ENCODE results near the gene DMD. TPM values are rescaled to one million over a fixed set of nuclear protein-coding genes. Genes with fewer than 3 reads are reported as not detected.
A peak's percentile ranks its signal among the peaks of the same experiment; 100 is the strongest.
"Not testable (repeated sequence)": the region's sequence is repeated elsewhere in the genome, so short reads cannot be mapped to it uniquely, and the experiment has no call there.

Gene DMD
- total RNA-seq, 1 donor from 2014 or later = 194 TPM

DNA sequence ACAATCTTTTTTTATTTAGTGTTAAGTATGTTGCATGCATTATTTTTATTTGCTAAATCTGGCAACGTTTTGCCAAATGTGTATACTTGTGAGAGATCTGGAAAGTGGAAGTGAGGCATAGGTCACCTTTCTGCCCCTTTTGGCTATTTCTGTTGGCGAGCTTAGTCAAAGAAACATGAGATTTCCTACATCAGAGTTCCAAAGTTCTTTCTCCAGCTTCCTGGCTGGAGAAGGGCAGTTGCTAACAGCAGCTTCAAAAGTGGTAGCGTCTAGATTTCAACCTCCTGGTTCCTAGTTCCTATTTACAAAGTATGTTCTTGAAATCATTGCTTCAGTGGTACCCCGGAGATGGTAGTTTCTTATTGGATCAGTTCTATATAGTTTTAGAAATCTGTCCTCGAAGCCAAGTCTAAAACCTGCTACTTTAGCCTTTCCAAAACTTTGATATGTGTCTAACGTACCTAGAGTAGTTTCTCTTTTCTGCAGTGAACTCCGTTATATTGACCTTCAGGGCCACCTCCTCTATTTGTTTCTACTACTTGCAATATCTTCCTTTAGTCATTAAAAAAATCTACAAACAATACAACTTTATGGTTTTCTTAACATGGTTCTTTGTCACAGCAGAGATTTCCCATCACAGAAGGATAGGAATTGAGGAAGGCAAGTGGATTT, 1683.8 kb downstream of the DMD start:
- DNase-seq (ENCODE audit: low spot score) = no peak

DNA sequence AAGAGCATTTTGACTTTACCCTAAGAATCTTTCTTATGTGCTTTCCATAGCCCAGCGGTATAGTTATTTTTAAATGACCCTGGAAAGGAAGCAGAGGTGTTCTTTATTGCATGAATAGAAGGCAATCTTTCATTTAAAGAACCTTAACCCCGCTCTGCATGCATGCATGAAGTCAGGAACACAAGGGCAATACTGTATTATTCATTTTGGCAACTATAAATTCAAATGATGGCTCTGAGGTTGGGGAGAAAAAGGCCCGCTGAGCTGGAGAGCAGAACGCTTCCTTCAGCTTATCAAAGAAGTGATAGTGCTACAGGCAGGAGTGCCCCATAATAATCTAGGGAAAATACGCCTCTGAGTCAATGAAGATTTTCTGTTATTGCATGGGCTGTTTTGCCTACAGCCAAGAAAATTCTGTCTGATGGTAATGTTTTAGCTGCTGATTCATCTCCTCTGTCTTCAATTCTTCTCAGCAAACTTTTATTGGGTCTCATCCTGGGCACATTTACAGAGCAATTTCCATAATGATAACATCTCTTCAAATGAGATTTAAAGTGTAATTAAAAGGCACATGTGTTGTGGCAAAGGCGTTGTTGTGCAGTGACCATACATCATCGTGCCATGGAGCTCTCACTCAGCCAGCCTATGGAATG, 1687.3 kb downstream of the DMD start:
- DNase-seq (ENCODE audit: low spot score) = peak; percentile 51

DNA sequence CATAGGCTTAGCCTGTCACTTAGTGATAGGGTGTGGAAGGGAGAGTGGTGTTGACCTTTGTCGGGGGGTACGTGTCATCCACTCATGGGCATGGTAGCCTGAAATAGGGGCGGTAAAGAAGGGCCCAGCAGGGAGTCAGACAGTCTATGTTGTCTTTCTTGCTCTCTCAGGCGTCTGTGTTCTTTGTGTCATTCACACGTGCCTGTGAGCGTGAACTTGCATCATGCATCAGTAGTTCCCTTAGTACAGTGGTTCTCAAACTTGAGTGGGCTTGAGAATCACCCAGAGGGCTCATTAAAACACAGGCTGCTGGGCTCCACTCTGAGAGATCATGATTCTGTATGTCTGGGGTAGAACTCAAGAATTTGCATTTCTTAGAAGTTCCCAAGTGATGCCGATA, 1688.6 kb downstream of the DMD start:
- DNase-seq (ENCODE audit: low spot score) = no peak

DNA sequence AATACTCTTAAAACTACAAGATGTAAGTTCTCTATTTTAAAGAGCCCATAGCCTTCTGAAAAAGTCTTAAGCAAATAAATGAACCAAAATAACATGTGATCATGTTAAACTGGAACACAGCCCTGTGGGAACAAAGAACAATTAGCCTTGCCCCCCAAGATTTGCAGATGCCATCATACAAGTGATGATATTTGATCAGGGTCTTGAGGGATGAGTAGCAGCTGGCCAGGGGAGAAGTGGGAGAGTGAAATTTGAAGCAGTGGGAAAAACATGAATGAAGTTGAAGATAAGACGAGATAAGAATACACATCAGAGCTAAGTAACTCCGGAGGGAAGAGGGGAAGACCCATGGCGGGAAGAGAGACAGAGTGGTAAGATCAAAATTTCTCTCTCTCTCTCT, 1689.4 kb downstream of the DMD start:
- no peak for DNase-seq (ENCODE audit: low spot score)

DNA sequence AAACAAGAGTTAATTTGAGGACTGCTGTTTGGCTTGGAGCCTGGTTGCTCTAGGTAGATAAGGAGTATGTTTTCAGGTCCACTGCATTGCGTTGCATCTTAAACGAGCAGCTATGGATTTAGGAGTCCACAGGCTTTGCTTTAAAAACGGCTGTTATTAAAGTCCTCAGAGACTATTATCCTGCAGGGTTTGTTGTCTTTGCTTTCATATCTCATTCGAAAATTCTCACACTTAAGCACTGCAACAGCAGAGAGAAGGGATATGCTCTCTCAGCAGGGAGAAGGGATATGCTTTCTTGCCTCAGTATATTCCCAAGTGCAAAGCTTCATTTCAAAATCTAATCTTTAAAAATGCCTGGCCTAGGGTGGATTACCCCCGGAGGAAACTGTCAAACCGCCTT, 1694.8 kb downstream of the DMD start:
- DNase-seq (ENCODE audit: low spot score) = peak; percentile 61

DNA sequence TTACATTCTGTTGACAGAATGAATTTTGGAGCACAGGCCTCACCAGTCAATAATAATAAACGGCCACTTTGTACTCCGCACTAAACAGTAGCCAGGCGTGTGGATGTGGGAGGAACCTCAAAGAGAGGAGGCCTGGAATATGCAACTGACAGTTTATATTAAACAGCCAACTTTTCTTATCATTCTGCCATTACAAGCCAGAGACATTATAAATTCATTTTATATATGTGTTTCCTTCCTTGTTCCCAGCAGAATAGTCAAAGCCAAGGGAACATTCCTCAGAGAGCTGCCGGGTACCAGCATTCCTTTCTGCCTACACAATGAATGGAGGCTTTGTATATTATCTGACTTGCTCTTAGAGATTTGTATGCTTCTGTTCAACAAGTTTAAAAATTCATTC, 1703.0 kb downstream of the DMD start:
- peak; percentile 85 for DNase-seq (ENCODE audit: low spot score)

DNA sequence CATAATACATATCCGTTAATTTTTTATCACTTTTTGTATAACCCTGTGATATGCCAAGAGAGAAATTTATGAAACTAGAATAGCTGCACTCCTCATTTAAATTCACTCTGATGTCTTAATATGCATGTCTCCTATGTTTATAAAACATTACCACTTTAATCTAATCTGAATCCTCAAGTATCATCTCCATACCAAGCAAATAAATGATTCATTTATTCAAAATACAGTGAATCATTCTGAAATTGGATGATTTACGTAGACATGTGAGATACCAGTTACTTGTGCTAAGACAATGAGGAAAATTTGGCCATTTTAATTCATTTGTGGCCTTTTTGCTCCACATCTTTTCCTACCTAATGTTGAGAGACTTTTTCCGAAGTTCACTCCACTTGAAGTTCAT, 1704.4 kb downstream of the DMD start:
- no peak for DNase-seq (ENCODE audit: low spot score)

DNA sequence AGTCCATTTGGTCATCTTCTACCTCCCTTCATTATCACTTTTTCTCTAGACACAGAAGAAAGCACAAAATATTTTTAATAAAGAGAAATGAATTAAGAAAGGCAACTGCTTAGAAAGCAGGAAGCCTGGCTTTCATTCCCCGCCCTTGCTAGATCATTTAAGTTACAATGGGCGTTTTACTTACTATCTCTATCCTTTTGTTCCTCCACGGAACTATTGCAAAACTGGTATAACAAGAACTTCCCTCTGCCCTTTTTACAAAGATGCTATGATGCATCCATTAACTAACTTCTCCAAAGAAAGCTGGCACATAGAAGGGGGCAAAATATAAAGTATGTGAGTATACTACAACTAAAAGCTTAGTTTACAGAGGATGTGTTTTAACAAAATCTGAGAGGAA, 1705.0 kb downstream of the DMD start:
- DNase-seq (ENCODE audit: low spot score) = no peak

DNA sequence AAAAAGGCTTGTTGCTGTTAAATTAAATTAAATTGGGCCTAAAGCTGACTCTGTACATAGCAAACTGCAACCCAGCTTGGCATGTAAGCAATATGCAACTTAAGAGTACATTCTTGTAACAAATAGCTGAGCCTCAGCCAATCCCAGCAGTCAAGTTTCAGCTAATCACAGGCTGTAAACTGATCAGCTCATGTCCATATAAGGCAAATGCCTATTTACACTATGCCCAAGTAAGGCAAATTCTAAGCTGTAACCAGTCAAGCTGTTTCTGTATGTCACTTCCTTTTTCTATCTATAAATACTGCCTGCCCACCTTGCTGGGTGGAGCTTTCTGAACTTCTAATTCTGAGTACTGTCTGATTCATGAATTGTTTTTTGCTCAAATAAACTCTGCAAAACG, 1710.4 kb downstream of the DMD start:
- no peak for DNase-seq (ENCODE audit: low spot score)

DNA sequence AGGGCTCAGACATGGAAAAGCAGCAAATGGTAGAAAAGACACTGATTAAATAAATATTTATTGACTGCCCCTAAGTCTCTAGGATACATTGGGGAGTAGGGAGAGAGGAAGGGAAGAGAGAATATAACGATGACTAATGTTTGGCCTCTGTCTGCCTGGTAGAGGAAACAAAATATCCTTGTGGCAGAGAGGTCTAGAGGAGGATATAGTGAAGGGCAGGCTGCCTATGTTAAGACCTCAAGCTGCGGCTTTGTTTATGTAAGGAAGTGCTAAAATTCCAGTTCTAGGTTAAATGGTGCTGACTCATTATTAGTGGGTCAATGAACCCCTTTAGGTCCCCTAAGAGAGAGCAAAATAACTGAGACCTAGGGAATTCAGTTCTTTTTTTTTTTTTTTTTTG, 1712.2 kb downstream of the DMD start:
- no peak for DNase-seq (ENCODE audit: low spot score)

DNA sequence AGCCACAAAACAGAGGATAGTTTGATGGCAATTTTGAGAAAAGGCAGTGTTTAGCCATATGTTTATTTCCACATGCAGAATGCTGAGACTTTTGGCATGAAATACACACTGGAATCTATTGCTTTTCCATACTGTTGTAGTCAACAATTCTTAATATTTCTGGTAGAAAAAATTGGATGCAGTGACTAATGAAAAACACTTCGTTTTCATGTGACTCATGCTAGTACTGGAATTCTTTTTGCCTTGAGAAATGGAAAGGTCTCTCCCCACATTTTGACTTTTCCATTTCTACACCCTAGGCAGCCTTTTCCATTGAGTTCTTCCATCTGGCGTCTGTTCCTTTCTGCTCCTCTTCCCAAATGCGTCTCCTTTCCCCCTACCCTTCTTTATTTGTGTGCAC, 1714.3 kb downstream of the DMD start:
- no peak for DNase-seq (ENCODE audit: low spot score)

DNA sequence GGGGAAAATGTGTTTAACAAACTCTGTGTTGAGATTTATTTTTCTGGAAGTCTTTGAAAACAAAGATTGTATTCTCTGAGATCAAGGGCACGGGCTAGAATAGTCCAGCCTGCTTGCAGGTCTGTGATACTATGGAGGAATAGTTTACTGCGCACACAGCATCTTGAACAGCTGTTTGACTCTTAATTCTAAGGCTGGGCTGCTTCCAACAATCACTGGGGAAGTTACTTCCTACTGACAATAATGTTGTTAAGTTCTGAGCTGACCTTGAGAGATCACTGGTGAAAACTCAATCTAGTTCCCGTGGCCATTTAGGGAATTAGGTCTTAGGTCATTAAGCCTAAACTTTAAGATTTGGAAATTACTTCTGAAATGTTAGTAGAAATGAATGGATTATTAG, 1723.4 kb downstream of the DMD start:
- DNase-seq (ENCODE audit: low spot score) = no peak

DNA sequence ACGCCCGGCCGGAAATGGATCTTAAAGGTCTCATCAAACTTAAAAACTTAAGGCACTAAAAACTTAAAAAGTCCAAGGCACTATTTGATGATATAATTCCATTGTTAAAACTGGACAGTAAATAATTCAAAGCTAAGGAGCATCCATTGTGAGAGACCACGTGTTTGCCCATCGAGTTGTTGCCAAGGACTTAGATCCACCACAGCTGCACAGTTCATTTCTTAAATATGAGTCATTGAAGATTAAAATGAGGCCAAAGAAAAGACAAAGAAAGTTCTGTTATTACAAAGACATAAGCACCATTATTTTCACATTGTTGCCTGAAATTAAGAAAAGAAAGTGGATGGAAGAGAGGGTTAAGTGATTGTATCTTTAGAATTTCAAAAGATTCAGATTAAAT, 1728.0 kb downstream of the DMD start:
- DNase-seq (ENCODE audit: low spot score) = no peak

DNA sequence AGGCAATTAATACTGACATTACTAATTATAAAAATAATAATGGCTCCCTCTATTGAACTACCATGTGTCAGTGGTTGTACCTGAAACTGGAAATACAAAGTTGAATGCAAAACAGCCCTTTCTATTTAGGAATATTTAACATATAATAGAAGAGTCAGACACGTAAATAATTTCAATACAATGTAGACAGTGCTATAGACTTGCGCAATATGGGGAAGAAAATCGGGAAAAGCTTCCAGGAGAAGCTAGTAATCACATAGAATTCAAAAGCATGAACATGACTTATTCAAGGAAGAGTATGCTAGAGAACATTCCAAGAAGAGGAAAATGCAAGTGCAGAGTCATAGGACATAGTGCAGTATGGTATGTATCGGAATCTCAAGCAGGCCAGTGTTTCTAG, 1730.7 kb downstream of the DMD start:
- no peak for DNase-seq (ENCODE audit: low spot score)

DNA sequence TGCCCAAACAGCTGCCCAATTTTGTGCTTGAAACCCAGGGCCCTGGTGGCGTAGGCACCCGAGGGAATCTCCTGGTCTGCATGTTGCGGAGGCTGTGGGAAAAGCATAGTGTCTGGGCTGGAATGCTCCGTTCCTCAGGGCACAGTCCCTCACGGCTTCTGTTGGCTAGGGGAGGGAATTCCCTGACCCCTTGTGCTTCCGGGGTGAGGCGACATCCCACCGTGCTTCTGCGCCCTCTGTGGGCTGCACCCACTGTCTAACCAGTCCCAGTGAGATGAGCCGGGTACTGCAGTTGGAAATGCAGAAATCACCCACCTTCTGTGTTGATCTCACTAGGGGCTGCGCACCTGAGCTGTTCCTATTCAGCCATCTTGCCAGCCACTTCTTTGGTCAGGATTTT, 1740.1 kb downstream of the DMD start:
- DNase-seq (ENCODE audit: low spot score) = no peak

DNA sequence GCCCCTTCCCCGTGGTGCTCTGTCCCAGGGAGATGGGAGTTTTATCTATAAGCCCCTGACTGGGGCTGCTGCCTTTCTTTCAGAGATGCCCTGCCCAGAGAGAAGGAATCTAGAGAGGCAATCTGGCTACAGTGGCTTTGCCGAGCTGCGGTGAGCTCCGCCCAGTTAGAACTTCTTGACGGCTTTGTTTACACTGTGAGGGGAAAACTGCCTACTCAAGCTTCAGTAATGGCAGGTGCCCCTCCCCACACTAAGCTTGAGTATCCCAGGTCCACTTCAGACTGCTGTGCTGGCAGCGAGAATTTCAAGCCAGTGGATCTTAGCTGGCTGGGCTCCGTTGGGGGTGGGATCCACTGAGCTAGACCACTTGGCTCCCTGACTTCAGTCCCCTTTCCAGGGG, 1740.6 kb downstream of the DMD start:
- not testable (repeated sequence) for DNase-seq (ENCODE audit: low spot score)

DNA sequence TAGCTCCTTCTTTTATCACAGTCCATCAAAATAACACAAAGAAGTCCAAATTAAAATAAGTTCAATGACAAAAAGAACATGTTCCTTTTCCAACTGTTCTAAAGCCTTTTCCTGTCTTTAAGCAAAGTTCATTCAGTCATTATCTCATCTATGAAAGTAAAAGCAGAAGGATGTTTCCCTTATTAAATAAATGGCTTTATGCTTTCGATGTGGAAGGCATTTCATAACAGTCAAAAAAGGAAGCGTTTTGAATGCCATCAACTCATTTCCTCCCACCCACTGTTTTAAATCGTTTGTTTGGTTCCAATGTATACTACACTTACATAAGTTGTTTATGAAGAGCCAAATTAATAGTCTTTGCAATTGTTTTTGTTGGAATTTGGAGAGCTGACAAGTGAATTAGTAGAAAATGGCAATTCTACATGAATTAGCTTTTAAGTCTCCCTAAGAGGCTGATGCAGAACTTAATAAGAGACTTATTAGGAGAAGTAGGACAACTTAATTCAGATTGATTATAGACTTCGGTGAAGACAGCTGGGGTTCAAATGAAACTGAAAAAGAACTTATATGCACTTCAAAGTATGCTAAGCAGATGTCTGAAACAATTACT, 1746.9 kb downstream of the DMD start:
- DNase-seq (ENCODE audit: low spot score) = no peak

DNA sequence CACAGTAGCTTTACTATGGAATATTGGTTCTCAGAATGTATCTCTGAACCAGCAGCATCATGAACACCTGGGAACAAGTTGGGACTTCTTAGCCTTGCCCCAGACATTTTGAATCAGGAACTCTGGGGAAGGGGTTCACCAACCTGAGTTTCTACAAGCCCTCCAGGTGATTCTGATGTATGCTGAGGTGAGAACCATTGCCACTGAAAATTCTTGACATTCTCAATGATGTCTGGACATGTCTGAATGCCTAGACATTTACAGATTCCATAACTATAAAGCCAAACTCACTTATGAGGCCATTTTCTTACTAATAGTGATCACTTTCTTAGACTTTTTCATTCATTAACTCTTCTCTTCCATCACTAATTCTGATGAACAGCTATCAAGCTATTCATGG, 1750.1 kb downstream of the DMD start:
- no peak for DNase-seq (ENCODE audit: low spot score)

DNA sequence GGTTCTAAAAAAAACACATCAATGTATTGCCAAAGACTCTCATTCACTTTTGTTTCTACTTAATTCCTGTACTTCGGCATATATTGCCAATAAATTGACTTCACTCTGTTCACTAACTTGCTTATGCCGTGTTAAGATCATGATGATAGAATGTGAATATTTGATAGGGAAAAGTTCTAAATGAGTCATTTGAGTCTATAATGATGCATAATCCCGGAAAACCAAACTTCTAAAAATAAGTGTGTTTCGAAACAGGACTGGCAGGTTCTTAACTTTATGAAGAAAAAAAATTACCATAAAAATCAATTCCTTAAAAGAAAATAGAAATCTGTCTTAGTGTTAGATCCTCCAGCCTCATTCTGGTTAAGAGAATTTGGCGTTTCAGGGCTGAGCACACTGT, 1752.0 kb downstream of the DMD start:
- no peak for DNase-seq (ENCODE audit: low spot score)

DNA sequence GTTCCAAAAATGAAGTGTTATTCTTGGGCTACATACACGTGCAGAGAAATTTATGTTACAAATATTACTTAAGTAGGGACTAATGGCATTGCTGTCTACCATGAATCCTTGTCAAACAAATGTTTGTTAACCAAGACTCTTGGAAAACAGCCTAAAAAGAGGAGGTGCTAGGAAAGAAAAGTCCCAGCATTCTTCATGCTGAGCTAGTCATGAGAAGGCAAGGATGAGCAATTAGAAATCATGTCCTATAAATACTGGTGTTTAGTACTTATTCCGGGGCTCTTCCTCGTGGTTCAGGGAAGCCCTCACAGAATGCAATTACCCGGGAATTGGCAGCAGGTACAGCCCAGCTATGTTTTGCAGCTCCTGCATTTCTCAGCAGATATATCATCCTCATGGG, 1761.4 kb downstream of the DMD start:
- no peak for DNase-seq (ENCODE audit: low spot score)

DNA sequence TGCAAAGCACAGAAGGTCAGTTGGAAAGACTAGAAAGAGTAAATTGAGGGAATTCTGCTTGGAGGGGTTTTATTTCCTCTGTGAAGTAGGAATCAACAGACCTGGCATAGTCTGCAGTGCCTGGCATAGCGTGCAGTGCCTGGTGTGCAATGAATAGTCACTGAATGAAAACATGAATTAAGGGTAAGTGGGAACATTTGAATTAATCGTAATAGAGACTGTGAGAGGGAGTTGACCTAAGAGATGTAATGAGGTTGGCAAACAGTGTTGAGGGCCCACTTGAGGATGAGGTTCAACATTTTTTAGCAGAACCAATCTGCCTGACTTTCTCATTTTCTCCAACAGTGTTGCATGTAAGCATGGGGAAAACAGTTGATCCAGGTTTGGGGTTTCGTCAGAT, 1762.3 kb downstream of the DMD start:
- DNase-seq (ENCODE audit: low spot score) = no peak

DNA sequence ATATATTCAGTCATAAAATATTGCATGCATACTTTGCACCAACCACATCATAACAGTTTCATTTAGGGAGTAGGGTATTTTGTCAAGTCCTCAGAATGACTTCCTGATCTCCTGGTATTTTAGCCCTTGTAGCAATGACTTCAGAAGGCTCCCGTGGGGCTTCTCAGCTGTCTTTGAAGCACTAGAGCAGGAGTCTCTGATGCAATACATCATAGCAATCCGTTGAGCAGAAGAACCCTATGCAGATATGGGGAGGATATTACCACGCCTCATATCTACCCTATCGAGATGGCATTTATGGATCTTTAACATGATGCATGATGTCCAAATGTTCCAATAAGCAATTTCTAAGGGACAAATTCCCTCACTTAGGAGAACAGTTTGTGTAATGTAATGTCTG, 1765.8 kb downstream of the DMD start:
- DNase-seq (ENCODE audit: low spot score) = no peak

DNA sequence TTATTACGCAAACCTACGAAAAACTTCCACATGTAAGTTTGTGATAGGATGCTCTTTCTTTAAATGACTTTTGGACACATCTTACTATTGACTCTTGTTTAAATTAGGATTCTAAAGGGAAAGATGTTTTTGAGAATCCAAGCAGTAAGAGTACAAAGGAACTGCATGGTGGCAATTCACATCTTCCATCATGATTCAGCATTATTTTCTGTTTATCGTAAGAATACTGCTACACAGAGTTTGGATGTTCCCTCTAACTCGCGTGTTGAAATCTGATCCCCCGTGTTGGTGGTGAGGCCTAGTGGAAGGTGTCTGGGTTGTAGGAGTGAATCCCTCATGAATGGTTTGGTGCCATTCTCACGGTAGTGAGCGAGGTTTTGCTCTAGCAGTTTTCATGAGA, 1767.7 kb downstream of the DMD start:
- no peak for DNase-seq (ENCODE audit: low spot score)
